Pancreas (tissue), 10 donors: ENCODE measurements around the gene FABP7. TPM values are rescaled to one million over a fixed set of nuclear protein-coding genes. Genes with fewer than 3 reads are reported as not detected.
A peak's percentile ranks its signal among the peaks of the same experiment; 100 is the strongest.

ENCODE experiments used
- ATAC-seq, 4 donors: fragments of 200-7000 bp; cut with Tn5 transposase; one replicate each; pipeline versions ENCODE4 v1.8.0 to v1.9.1; 2020; ENCODE audit warnings: mild to moderate bottlenecking in 4 of 4, moderate library complexity in 4 of 4
- DNase-seq, 6 donors: peaks; one replicate each; pipeline ENCODE4 v3.0.0-alpha.2; 2020
- FAIRE-seq: peaks from 2 replicates; lab custom pipeline; 2012; peaks lifted over from hg19 to GRCh38; lab: Jason Lieb, UNC
- H3K27ac ChIP-seq, 4 donors: fragments of 200-600 bp; sonication (generic); 1 replicate in 3 of 4; 2 replicates in 1 of 4; pipeline versions ENCODE4 v1.5.0 to v1.8.0; 2020
- H3K27me3 ChIP-seq, 4 donors: fragments of 200-600 bp; one replicate each; pipeline ENCODE4 v1.8.0; 2021
- H3K36me3 ChIP-seq, 3 donors: fragments of 200-600 bp; sonication (generic) in 1 of 3; one replicate each; pipeline versions ENCODE4 v1.5.0 to v1.8.0; 2020 to 2021
- H3K4me1 ChIP-seq, 3 donors: fragments of 200-600 bp; one replicate each; pipeline ENCODE4 v1.8.0; 2021
- H3K4me3 ChIP-seq, 4 donors: fragments of 200-600 bp; sonication (generic) in 2 of 4; one replicate each; pipeline versions ENCODE4 v1.5.0 to v1.8.0; 2020 to 2021
- H3K9me3 ChIP-seq, 4 donors: fragments of 200-600 bp; one replicate each; pipeline ENCODE4 v1.8.0; 2021
- CTCF ChIP-seq, 4 donors: fragments of 200-600 bp; sonication (generic) in 3 of 4; IDR thresholded peaks; one replicate each; pipeline versions ENCODE4 v1.5.0 to v1.8.0; 2021; ENCODE audit warnings: antibody characterized with exemption in 4 of 4
- WGBS, 2 donors: extraction: QIAGEN DNeasy Blood & Tissue Kit; methylation state at CpG; one replicate each; pipeline ENCODE4 v1.1.7; 2013; 5-methylcytosine and 5-hydroxymethylcytosine counted together
- intact Hi-C, 3 donors: fragments of 100-400 bp; cut with DNase I; formaldehyde crosslinking; loops; one replicate each; pipeline versions ENCODE4 v1.11.1 to v1.14.2; 2022
- polyA plus RNA-seq, 2 donors: library from polyadenylated mRNA; stranded (reverse); fragments of 200-250 nt; gene quantifications; one replicate each; pipeline ENCODE4 v1.2.3, GENCODE V29; 2013
- total RNA-seq, 6 donors: library from RNA; stranded (reverse); fragmentation: NEBNext Ultra II Directional in 4 of 6; extraction: Animal tissue kit (Norgen Biotek cat#: 25700) in 4 of 6; gene quantifications; one replicate each; pipeline versions ENCODE4 v1.2.1 to v1.2.4, GENCODE V29; 2021 to 2023
- donor health status: healthy with polysubstance abuse.
- donor health status: DM: no; HTN: no; CAD: no; lungs with moderate emphysema.
- donor health status: DM: no; HTN: no; CAD: no.
- donor health status: control.
- donor health status: control.
- donor health status: Bipolar disorder and iron deficiency.
- donor health status: DM: yes; HTN: yes; CAD: no.
- donor health status: DM: no; HTN: no; CAD: no.
- donor health status: DM: no; HTN: no; CAD: no.
- donor health status: DM: yes; HTN: yes; CAD: no.

The FABP7 gene
- total and polyA plus RNA-seq, 8 donors = not detected

DNA sequence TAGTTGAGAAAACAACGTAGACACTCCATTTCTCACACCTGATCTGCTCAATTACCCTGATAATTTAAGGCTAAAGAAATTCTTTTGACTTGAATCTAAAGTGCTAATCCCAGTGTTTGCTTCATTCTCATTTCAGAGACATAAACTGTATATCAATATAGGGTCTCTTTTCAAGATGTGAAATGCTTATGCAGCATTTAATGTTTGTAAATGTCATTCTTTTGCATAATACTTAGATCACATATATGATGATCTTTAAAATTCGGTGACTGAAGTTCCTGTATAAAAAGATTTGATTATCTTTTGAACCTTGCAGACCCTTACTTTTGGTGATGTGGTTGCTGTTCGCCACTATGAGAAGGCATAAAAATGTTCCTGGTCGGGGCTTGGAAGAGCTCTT lies 3.9 kb downstream of the FABP7 start:
- Histone ChIP-seq H3K27ac (no peak overlapping the region), H3K4me1 (peaks cover 0 to 4% (median 0%) of the 10 kb centered on the region in 3 donors), H3K9me3 (no peaks in the 10 kb centered on the region), H3K4me3 (no peak overlapping the region), H3K27me3 (no peaks in the 10 kb centered on the region), H3K36me3 (no peaks in the 10 kb centered on the region)
- no peak for ATAC-seq
- no peak for FAIRE-seq
- DNase-seq = no peak
- no peak for TF ChIP-seq CTCF (IDR thresholded peaks at IDR 0.05)
- intact Hi-C loops = loop anchor here in 1 of 3 donors (10.0 kb wide), 1 partner anchor 49 kb away; no protein-coding TSS in a partner anchor
- WGBS, 2 donors = 82 to 85% methylated on average over 4 of the region's 4 CpGs

GRCh38 chr6:122785891-122786290 lies 6.4 kb downstream of the FABP7 start:
- no peak overlapping the region for H3K27ac ChIP-seq
- TF ChIP-seq CTCF (IDR thresholded peaks at IDR 0.05) = no peak
- intact Hi-C loops = loop anchor here in 1 of 3 donors (10.0 kb wide), 1 partner anchor 51 kb away; no protein-coding TSS in a partner anchor
- ATAC-seq (no peak), FAIRE-seq (no peak), DNase-seq (no peak)
- no peak overlapping the region for H3K4me3 ChIP-seq
- peaks cover 2 to 13% (median 4%) of the 10 kb centered on the region in 3 donors for H3K4me1 ChIP-seq
- no peaks in the 10 kb centered on the region for H3K9me3 ChIP-seq
- H3K27me3 ChIP-seq = no peaks in the 10 kb centered on the region
- H3K36me3 ChIP-seq = no peaks in the 10 kb centered on the region
- WGBS, 2 donors = 93 to 96% methylated on average over 1 of the region's 1 CpG

DNA sequence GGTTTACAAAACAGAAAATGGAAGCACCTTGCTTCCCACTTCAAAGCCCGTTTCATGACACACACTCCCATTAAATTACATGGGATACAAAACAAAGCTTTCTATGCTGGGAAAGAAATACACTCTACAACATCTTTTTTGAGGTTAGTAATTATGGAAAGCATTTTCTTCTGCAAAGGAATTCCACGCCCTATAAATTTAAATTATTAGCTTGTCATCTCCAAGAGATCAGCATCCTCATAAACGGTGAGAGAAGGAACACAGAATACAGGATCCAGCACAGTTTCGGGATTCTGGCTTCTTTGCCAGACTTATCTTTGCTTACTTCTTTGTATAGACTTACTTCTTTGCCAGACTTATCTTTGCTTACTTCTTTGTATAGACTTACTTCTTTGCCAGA lies 8.2 kb downstream of the FABP7 start:
- H3K27me3 ChIP-seq = no peaks in the 10 kb centered on the region
- no peak overlapping the region for H3K27ac ChIP-seq
- H3K4me1 ChIP-seq = peaks cover 11 to 30% (median 19%) of the 10 kb centered on the region in 3 donors
- FAIRE-seq (no peak), ATAC-seq (no peak), DNase-seq (no peak)
- H3K9me3 ChIP-seq = no peaks in the 10 kb centered on the region
- H3K36me3 ChIP-seq = no peaks in the 10 kb centered on the region
- H3K4me3 ChIP-seq = no peak overlapping the region
- no peak for TF ChIP-seq CTCF (IDR thresholded peaks at IDR 0.05)
- intact Hi-C loops = loop anchor here in 1 of 3 donors (10.0 kb wide), 1 partner anchor 53 kb away; no protein-coding TSS in a partner anchor
- WGBS, 2 donors = 68 to 70% methylated on average over 4 of the region's 4 CpGs

DNA sequence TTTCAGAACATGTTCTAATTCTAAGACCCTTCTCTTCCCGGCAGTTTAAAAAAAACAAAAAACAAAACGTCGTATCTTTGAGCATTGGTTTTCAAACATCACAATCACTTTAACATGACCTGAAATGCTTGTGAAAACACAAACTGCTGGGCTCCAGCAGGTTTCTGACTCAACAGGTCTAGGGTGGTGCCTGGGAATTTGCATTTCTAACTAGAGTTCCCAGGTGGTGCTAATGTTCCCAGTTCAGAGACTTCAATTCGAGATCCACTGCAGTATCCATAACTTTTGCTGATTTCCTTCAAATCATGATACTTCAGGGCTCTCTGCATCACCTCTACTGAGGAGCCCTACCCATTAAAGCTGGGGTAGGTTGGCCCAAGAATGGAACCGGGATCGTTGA lies 8.7 kb downstream of the FABP7 start:
- WGBS, 2 donors = 36 to 37% methylated on average over 6 of the region's 6 CpGs
- FAIRE-seq (no peak), ATAC-seq (no peak), DNase-seq (no peak)
- intact Hi-C loops = loop anchor here in 1 of 3 donors (10.0 kb wide), 1 partner anchor 53 kb away; no protein-coding TSS in a partner anchor
- H3K4me1 ChIP-seq = peaks cover 11 to 35% (median 24%) of the 10 kb centered on the region in 3 donors
- H3K27me3 ChIP-seq = no peaks in the 10 kb centered on the region
- H3K27ac ChIP-seq = peak overlapping the region in 3 of 4 donors; percentile 99 to 100 (median 99)
- TF ChIP-seq CTCF (IDR thresholded peaks at IDR 0.05) = no peak
- peak overlapping the region in 1 of 4 donors; percentile 83 for H3K4me3 ChIP-seq
- H3K9me3 ChIP-seq = no peaks in the 10 kb centered on the region
- H3K36me3 ChIP-seq = no peaks in the 10 kb centered on the region

GRCh38 chr6:122788663-122789181 lies 9.2 kb downstream of the FABP7 start:
- 4% methylated on average over 10 of the region's 10 CpGs for WGBS, 2 donors
- ATAC-seq (no peak), FAIRE-seq (no peak), DNase-seq (no peak)
- no peaks in the 10 kb centered on the region for H3K27me3 ChIP-seq
- H3K4me3 ChIP-seq = peak overlapping the region; percentile 47 to 83 (median 66)
- peak overlapping the region; percentile 99 to 100 (median 99) for H3K27ac ChIP-seq
- intact Hi-C loops = loop anchor here in 1 of 3 donors (10.0 kb wide), 1 partner anchor 54 kb away; no protein-coding TSS in a partner anchor
- H3K36me3 ChIP-seq = no peaks in the 10 kb centered on the region
- H3K9me3 ChIP-seq = no peaks in the 10 kb centered on the region
- no peak for TF ChIP-seq CTCF (IDR thresholded peaks at IDR 0.05)
- H3K4me1 ChIP-seq = peaks cover 11 to 38% (median 29%) of the 10 kb centered on the region in 3 donors
